GM19372 (cell line): ENCODE results near the gene LPCAT1.
"Not testable (repeated sequence)": the region's sequence is repeated elsewhere in the genome, so short reads cannot be mapped to it uniquely, and the experiment has no call there.

Source experiments
- ATAC-seq: cut with Tn5 transposase; IDR thresholded peaks from one replicate; pipeline ENCODE4 v1.9.1; 2021; ENCODE audit warnings: mild to moderate bottlenecking, low read depth, moderate library complexity; ENCODE audit not compliant: unreplicated experiment

LPCAT1 gene

DNA sequence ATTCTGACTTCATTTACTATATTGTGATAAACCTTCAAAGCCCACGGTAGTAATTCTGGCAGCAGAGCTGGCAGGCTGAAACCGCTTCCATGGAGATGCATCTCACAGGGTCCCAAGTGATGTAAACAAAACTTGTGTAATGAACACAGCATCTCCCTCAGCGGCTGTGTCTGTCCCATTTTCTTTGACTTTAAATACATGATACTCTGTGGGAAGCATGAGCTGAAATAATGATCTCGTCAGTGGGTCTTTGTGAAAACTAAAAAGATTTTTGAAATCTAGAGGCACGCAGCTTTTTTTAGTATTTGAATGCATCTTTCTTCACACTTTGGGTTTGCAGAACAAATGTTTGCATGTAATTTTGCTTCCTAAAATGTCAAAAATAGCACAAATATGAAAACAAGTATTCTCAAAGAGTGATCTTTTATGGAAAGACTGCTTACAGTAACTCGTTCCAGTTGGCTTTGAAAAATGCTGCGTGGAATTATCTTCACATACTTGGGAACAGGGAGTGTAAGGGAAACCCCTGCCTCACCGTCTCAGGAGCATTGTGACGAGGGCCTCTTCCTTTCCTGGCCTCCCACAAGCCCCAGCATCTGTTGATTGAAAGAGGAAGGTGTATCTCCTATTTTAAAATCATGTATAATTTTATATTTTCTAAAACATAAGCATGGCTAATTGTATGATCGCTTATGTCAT is 18.1 kb upstream of the LPCAT1 start:
- no peak for ATAC-seq

DNA sequence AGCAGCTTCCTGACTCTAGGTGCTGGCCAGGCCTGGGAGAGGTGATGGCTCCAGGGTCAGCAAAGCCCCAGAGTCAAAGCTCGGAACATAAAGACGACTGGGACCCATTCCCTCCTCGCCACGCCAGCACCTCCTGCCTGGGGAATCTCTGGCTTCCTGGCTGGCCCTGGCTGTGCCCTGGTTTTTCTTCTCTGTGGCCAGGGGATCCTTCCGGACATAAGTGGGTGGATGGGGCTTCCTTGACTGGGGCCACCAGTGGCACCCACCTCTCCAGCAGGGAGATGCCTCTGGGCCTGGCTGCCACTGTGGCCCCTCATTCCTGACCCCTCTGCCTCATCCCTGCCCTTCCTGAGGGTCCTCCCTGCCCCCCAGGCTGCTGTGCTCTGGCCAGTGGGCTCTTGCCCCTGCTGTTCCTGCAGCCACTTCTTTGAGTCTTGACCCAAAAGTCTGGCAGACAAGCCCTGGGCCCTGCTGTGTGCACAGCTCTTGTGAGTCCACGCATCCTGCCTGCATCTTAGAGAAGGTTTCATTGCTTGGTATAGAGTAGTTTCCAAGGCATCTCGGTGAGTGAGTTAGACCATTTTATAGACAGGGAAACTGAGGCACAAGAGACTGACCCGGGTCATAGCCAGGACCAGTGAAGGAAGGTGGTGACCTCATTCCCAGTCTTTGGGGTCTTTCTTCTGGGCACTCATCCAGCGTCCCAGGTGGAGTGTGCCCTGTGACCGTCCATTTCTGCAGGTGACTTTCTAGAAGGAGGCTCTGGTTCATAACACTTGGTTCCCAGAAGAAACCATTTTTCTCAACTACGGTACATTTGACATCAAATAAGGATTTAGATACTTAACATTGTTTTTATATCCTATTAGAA is 17.3 kb upstream of the LPCAT1 start:
- no peak for ATAC-seq

DNA sequence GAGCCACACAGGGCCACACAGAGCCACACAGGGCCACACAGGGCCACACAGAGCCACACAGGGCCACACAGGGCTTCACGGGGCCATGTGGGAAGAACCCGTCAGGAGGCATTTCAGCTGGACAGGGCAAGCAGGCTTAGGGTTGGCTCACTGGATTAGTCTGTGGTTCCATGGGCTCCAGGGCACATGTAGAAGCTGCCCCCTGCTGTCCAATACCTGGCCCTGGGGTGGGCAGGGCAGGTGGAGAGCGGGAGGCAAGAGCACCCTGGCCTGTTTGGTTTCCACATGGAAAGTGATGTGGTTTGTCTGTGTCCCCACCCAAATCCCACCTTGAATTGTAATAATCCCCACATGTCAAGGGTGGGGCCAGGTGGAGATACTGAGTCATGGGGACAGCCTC is 16.4 kb upstream of the LPCAT1 start:
- no peak for ATAC-seq

DNA sequence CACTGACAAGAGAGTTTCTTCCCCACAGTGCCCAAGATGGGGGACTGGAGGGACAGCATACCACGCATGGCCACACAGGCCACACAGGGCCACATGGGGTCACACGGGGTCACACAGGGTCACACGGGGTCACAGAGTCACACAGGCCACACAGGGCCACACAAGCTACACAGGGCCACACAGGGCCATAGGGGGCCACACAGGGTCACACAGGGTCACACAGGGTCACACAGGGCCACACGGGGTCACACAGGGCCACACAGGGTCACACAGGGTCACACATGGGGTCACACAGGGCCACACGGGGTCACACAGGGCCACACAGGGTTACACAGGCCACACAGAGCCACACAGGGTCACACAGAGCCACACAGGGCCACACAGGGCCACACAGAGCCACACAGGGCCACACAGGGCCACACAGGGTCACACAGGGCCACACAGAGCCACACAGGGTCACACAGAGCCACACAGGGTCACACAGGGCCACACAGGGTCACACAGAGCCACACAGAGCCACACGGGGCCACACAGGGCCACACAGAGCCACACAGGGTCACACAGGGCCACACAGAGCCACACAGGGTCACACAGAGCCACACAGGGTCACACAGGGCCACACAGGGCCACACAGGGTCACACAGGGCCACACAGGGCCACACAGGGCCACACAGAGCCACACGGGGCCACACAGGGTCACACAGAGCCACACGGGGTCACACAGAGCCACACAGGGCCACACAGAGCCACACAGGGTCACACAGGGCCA is 15.8 kb upstream of the LPCAT1 start:
- not testable (repeated sequence) for ATAC-seq

DNA sequence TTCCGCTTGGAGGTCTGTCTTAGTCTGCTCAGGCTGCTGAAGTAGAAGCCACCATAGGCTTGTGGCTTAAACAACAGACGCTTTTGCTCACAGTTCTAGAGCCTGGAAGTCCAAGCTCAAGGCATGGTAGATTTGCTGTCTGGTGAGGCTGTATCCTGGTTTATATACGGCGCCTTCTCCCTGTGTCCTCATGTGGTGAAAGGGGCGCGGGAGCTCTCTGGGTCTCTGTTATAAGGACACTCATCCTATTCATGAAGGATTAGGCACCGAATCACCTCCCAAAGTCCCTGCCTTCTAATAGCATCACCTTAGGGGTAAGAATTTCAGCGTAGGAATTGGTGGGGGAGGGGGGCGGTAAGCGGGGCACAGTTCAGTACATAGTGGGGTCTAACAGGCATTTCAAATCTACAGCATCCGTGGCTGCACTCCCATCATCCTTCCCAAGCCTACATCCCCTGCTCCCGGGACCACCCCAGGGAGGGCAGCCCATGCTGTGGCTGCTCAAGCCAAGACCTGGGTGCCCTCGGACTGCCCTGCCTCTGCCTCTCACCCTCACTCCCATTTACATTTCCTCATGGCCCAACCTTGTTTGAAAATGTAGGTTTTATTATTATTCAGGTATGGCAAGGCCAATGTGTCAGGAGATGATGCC is 15.1 kb upstream of the LPCAT1 start:
- no peak for ATAC-seq

DNA sequence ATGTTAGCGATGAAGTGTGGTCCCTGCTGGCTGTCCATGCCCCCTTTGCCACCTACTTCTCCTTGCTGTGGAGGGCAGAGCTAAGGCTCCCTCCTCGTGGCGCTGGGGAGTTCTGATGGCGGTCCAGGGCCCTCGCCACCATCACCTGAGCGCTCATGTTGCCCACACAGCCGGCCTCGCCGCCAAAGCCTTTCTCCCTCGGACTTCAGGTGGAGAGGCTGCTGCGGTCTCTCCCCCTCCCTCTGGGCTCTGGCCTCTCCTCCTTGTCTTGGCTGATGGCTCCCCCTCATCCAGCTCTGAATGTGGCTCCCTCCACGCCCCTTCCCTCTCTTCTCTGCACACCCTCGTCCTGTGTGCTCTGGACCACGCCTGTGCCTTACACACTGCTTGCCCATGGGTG is 14.5 kb upstream of the LPCAT1 start:
- no peak for ATAC-seq

DNA sequence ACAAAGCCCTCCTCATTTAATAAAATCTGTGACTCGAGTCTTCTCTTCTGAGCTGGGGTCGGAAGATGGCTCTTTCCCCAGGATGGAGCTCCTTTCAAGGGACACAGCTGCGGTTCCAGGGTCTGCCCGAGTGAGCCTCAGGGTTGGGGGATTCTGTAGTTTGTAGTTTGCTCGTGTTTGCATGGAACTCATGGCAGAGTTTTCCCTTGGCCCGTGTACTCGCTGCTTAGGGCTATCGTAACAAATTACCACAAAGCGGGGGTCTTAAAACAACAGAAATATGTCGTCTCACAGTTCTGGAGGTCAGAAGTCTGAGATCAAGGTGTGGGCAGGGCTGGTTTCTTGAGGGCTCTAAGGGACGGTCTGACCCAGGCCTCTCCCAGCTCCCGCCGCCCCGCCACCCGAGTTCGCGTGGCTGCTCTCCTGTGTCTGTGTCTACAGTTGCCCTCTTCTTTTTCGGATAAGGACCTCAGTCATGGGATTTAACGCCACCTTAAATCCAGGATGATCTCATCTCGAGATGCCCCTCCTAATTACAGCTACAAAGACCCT is 13.9 kb upstream of the LPCAT1 start:
- no peak for ATAC-seq

DNA sequence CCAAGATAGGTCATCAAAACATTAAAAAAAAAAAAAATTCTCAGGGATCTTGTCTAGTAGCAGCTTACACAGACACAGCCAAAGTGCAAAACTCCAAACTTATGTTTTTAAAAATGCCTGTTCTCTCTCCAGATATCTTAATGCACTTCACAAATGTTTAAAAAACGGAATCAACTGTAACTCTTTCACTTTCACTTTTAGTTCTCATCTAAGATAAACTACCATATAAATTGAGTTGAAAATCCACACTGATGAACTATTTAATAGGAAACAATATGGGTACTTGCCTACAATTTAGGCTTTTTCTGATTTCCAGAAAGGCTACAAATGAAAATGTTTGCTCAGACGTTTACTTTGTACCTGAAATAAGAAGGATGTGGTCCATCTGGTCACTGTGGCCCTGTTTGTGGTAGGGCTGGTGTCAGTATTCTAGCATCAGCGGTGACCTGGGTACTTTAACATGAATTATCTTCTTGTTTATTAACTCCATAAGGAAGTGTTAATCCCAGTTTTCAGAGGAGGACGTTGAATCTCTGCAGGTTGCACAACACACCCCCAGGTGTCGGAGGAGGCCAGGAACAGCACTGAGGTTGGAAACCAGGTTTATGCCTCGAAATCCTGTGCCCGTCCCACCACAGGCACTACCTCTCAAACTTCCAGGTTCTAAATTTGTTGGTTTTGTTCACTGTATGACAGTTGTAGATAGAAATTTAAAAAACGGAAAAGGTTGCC is 13.3 kb upstream of the LPCAT1 start:
- no peak for ATAC-seq

DNA sequence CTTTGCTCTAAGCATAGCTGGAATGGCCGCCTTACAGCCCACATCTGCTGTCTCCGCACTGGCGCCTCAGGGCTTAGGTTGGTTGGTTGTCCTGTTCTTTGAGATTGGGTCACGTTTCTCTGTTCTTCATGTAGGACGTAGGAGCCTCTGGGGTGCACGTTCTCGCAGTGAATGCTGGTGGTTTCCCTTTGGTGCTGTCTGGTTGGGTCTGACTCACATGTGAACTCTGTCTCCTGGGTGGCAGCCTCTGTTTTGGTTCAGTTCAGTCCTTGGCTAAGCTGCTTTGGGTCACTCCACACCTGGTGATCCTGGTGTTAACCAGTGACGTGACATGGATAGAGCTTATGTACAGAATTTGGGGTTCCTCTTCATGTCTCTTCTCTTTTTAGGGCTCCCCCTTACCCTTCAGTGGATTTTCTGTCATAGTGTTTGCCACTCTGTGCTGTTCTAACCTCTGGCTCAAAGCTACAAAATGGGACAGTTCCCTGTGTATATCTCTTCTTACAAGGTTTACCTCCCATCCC is 12.6 kb upstream of the LPCAT1 start:
- ATAC-seq, result peak; percentile 95

DNA sequence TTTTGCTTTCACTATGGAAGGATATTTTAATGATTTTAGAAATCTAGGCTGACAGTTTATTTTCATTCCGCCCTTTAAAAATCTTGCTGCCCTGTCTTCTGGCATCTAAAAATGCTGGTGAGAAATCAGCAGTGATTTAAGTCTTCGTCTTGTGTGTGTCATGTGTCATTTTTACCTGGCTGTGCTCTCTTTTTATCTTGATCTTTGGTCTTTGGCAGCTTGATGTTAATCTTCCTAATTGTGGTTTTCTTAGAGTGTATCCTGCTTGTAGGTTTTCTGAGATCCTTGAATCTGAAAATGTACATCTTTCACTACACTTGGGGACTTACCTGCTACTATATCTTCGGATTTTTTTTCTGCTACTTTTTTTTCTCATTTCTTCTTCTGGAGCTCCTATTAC is 11.9 kb upstream of the LPCAT1 start:
- ATAC-seq, result no peak

DNA sequence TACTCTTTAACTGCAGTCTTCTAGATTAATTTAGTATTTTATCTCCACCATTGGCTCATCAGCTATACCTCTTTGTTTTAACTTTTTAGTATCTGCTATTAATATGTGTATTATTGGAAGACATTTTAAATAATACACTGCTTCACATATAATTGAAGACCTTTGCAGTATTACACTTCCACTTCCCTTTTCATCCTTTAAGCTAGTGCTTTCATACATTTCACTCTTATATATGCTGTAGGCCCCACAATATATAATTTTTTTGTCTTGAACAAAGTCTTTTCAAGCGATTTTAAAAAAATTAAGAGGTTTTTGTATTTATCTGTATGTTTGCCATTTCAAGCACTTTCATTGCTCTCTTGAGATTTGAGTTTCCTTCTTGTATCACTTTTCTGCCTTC is 8.6 kb upstream of the LPCAT1 start:
- ATAC-seq, result no peak

DNA sequence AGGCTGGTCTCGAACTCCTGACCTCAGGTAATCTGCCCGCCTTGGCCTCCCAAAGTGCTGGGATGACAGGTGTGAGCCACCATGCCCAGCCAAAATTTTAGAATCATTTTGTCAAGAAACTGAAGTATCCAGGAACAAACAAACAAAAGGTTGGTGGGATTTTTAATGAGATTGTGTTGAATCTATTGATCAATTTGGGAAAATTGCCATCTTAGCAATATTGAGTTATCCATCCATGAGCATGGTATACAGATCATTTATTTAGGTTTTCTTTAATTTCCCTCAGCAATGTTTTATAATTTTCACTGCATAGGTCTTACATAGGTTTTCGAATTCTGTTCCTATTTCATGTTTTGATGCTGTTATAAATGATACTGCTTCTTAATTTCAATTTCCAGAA is 5.7 kb upstream of the LPCAT1 start:
- ATAC-seq, result no peak

DNA sequence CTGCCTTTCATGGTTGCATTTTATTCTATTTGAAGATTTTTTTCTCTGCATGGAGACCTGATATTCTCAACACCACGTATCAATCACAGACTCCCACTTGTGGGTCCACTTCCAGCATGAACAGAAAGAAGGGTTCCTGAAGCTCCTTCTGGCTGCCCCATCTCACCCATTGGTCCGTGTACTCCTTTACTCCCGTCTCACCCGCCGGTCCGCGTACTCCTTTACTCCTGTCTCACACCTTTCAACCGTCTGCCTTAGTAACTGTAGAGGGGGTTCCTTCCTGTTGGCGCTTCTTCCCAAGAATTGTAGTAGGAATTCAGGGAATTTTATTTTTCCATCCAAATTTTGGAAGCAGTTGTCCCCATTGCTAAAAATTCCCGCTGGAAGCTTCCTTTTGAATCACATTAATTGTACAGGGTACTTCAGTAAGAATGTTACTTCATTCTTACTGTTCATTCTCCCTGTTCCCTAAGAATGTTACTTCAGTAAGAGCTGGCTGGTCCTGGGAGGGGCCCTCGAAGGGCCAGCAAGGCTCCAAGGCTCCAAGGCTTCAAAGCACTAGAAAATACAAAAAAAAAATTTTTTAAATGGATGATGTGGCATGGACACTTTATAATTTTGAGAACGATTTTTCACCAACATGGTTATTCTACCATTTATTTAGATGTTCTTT is 3.9 kb upstream of the LPCAT1 start:
- no peak for ATAC-seq

DNA sequence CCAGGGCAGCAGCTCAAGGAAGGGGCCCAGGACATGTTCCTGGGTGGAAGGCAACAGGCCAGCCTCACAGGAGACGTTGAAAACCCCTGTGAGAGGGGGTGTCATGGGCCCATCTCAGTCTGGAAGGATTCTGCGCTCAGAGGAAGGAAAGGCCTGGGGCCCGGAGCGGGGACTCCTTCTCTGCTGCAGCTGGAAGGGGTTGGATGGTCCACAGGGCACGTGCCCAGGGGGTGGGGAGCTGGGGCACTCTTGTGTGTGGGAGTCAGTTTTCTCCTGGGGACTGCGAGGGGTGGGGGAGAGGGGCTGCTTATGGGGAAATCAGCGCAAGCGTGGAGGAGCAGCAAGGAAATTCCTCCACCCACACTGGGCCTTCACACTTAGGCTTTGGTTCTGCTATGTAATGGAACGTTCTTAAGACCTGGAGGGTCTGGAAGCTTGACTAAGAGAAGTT is 2.9 kb upstream of the LPCAT1 start:
- ATAC-seq, result no peak

DNA sequence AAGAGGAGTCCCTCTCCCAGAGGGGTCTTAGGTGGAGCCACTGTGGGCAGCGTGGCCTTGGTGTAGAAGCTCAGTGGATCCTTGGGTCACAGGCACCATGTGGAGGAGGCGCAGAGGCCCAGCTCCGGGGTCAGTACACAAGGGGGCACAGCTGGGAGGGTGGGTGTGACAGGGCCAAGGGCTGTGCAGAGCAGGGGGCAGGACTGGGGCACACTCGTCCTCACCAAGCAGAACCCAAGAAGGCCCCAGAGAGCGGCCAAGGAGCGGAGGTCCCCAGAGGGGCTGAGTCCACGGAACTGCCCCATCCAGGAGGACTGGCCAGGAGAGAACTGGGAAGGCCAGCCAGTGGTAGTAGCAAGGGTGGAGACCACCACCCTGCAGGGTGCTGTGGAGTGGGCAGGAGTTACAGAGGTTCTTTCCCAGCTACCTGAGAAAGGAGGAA is 2.5 kb upstream of the LPCAT1 start:
- ATAC-seq, result no peak

DNA sequence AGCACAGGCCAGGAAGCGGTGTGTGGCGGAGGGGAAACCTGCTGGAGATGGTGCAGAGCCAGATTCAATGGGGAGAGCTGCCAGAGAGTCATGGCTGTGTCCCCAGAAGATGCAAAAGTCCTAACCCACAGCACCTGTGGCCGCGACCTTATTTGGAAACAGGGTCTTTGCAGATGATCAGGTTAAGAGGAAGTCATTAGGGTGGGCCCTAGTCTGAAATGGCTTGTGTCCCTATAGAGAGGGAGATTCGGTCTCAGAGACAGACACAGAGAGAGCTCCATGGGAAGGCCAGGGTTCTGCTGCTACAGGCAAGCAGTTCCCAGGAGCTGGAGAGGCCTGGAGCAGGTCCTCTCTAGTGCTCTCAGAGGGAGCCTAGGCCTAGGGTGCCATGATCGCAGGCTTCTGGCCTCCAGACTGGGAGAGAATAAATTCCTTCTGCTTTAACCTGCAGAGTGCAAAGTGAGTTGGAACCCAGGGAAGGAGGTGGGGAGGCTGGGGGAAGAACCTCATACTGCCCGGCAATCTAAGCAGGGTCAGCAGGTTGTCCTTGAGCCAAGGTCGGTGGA is 1.9 kb upstream of the LPCAT1 start:
- ATAC-seq, result no peak

DNA sequence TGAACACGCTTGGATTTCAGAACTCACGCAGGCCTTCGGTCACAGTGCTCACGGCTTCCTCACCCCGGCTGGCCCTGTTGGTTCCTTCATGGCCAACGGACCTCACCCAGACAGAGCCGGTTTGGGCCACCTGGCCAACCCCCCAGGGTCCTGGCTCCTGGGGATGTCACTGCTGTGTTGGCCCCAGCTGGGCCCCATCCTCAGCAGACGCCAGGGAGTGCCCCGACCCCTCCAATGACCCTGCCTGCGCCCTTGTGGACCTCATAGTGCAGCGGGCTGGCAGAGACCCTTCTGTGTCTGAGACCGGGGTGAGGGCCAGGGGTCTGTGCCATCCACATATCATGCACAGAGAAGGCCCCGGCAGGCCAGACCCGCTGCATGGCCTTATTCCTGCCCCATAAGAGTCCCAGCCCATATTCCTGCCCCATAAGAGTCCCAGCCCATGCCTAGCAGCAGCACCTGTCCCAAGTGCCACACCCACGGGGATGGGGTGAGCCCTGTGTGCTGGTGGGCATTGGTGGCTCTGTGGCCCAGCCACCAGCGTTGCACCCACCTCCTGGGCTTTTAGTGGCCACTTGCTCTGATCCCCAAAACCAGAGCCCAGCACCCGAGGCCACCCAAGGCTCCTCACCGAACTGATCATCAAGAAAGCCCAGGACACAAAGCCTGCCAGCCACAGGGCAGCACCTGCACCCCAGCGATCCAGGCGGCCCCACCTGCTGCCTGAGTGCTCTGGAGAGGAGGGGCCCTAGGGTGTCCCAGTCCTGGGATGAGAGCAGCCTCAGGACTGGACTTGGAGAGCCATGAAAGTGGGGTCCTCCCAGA is 1.3 kb upstream of the LPCAT1 start:
- no peak for ATAC-seq

DNA sequence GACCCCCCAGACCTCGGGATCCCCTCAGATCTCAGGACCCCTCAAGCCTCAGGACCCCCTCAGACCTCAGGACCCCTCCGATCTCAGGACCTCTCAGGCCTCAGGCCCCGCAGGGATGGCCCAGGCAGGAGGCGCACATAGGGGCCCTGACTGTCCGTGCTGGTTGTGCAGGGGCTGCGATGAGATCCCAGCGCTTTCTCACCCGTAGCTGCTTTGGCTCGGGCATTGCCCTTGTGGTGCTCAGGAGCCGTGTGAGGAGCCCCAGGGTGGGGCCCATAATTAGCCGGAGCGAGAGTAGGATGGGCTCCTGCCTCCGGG is 680 bp upstream of the LPCAT1 start:
- ATAC-seq, result no peak
